HG03025 (cell line): ENCODE measurements around the gene DIP2A.

Experiments
- ATAC-seq: cut with Tn5 transposase; IDR thresholded peaks from one replicate; pipeline ENCODE4 v1.9.1; 2021; ENCODE audit warnings: mild to moderate bottlenecking, moderate library complexity; ENCODE audit not compliant: unreplicated experiment, low FRiP score

DIP2A gene

GRCh38 chr21:46480466-46480865, 21.8 kb downstream of the DIP2A start:
- ATAC-seq: no peak

DNA sequence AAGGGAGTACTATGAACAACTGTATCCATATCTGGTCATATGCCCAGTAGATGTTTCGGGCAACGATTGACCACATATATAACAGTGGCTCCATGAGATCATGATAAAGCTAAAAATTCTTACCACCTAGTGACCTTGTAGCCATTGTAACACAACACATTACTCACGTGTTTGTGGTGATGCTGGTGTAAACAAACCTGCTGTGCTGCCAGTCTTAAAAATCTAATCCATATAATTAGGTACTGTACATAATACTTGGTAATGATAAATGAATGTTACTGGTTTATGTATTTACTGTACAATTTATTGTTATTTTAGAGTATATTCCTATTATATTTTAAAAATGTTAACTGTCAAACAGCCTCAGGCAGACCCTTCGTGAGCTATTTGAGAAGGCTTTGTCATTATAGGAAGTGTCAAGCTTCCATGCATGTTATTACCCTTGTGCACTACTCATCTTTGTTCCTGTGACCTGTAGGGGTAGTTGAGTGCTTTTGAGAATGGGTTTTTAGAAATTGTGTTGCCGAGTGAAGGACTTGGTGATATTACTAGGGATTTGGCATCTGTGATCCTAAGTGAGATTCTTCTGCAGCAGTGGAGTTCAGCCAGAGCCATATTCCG, 23.6 kb downstream of the DIP2A start:
- no peak for ATAC-seq

- ATAC-seq: no peak
These were observed 24.1 kb downstream of the DIP2A start for GRCh38 chr21:46482846-46483231.

- no peak for ATAC-seq
These were observed 24.9 kb downstream of the DIP2A start for GRCh38 chr21:46483300-46484295.

GRCh38 chr21:46486481-46487126, 27.9 kb downstream of the DIP2A start:
- no peak for ATAC-seq

- no peak for ATAC-seq
These were observed 30.5 kb downstream of the DIP2A start for GRCh38 chr21:46489162-46489663.

DNA sequence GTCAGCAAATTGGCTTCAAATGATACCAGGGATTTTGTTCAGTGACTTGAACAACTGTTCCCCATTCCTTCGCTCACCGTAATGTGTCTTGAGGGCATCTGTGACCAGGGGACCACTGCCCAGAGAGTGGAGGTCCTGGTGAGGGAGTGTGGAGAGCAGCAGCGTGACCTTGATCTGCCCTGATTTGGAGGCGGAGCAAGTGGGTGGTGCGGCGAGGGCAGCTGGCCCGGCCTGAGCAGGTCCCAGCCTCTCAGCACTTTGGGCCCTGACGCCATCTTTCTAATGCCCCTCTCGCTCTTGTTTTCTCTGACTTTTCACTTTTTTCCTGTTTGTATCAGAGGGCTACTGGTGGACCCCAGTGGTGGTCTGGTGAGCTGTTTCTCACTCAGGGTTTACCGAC, 31.1 kb downstream of the DIP2A start:
- ATAC-seq: no peak

DNA sequence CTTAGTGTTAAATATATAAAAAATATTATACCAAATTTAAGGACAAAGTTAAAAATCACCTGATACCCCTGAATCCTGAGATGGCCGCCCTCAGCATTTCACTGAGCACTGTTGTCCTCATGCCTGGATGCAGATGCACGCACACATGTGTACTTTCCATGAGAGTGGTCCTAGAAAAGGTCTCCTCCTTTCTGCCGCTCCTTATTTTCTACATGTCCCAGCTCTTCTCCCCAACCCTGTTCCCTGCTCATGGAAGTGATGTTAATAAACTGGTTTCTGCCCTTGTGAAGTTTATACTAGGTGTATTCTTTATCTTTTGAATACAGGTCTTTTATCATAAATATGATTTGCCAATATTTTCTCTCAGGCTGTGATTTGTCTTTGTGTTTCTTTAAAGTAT, 32.9 kb downstream of the DIP2A start:
- ATAC-seq: no peak

- no peak for ATAC-seq
These were observed 34.2 kb downstream of the DIP2A start for GRCh38 chr21:46492851-46493250.

DNA sequence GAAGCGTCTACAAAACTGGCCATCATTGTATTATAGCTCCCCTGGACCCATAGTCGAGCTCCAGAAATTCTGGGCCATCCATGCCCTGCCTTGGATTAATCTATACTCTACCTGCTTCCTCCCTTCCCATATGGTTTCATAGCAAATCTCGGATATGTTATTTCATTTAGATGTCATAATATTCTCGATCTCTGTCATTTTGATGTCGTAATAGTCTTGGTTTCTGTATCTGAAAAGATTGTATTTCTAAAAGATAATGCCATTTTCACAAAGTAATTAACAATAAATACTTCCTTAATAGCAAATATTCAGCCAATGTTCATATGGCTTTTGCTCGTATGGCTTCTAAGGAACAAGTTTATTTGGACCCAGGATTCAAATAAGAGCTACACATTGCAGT, 35.1 kb downstream of the DIP2A start:
- ATAC-seq: no peak

DNA sequence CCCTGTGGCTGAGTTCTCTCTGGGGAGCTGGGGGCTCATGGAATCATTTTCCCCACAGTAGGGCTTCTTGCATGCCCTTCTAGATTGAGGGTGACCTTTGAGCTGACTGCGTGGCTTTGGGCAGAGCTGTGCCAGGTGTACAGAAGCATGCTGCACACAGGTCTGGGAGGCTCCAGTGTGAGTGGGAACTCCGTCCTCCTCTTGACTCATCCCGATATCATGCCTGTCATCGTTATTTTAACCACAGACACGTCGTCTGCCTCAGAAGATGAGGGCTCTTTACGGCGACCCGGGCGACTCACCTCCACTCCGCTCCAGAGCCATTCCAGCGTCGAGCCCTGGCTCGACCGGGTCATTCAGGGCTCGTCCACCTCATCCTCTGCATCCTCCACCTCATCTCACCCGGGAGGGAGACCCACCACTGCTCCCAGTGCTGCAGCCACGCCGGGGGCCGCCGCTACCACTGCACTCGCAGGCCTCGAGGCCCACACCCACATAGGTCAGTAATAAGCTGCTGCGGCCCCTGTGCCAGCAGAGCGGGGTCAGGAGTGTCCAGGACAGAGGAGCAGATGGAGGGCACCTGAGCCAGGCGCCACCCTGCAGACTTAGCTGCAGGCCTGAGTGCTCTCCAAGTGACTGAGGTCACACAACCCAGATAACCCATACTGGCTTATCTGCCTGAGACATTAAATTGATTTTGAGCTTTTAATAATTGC, 39.8 kb downstream of the DIP2A start:
- ATAC-seq: no peak

GRCh38 chr21:46500224-46500861, 41.7 kb downstream of the DIP2A start:
- no peak for ATAC-seq

DNA sequence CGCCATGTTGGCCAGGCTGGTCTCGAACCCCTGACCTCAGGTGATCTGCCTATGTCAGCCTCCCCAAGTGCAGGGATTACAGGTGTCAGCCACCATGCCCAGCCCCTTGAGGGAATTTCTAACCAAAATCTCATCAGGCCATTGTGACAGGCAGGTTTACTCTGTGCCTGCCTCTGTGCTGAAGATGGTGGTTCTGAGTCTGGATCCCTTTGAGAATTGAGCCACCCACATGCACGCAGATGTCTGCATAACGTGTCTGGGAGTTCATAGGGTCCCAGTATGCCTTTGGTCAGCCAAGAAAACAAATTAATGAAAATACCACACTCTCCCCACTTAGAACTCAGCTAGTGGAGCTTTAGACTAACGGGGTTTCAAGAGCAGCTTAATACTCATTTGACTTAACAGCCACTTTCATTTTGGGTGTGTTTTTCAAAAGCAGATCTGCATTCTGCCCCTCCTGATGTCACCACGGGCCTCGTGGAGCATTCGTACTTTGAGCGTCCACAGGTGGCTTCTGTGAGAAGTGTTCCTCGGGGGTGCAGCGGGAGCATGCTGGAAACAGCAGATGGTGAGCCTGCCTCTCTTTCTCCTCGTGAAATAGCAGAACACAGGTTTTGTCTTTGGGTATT, 45.3 kb downstream of the DIP2A start:
- ATAC-seq: peak; percentile 47

GRCh38 chr21:46504666-46505065, 46.0 kb downstream of the DIP2A start:
- no peak for ATAC-seq

GRCh38 chr21:46507562-46507961, 48.9 kb downstream of the DIP2A start:
- ATAC-seq: no peak

DNA sequence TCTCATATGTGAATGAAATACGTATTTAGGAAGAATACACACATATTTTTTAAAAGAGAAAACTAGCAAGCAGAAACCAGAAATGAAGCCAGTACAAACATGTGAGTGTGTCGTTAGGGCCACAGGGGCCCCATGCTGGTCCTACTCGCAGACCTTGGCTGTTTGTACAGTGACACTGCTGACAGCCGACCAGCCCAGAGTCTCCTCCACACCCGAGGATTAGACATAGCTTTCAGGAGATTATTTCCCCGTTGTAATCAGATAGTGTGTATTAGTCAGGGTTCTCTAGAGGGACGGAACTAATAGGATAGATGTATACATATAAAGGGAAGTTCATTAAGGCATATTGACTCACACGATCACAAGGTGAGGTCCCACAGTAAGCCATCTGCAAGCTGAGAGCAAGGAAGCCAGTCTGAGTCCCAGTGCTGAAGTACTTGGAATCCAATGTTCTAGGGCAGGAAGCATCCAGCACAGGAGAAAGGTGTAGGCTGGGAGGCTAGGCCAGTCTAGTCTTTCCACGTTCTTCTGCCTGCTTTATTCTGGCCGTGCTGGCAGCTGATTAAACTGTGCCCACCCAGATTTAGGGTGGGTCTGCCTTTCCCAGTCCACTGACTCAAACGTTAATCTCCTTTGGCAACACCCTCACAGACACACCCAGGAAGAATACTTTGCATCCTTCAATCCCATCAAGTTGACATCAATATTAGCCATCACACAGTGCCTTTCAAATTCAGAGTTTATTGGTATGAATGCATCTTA, 51.2 kb downstream of the DIP2A start:
- no peak for ATAC-seq

DNA sequence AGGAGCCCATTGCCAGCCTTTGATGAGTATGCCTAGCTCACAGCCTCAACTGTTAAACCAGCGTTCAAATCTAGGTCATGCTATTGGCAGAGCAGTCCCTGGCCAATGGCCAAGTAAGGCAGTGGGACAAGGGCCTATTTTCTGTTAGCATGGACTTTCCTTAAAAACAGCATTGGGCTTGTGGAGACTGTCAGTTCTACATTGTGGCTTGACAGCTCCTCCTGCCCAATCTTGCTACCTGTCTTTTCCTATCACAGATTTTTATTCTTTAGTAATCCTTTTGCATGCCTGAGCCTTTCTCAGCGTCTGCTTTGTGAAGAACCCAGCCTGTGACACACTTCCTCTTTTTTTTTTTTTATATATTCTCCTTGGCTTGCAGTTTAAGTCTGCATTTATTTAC, 56.4 kb downstream of the DIP2A start:
- no peak for ATAC-seq

DNA sequence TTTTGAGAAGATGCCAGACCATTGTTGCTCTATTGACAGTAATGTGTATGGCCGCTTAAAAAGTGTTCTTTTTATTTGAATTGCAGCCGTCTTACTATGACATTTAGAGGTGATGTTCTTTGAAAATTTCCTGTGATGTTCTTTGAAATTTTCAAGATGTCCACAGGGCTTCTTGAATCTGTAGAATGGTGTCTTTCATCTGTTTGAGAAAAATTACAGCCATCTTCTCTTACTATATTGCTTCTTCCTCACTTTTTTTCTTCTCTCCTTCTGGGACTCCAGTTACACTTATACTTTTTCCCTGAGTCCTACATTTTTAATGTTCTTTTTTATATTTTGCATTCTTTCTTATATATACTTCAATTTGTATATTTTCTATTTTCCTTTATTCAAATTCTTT, 57.4 kb downstream of the DIP2A start:
- ATAC-seq: no peak

DNA sequence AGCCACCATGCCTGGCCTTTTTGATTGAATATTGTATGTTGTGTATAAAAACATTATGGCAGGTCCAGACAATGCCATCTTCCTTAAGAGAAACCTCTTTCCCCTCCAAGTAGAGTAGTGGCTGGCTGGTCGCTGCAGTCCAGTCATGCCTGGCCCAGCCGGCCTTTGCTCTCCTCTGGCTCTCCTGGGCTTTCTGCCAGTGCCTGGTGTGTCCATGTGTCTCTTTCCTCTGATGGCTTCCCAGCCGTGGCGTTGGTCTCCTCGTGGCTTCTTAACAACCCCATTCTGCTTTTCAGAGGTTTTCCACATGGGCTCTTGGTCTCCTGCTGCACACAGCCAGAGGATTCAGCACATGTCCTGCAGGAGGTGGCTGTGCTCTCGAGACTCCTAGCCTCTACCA, 58.7 kb downstream of the DIP2A start:
- no peak for ATAC-seq
